Esophagus (tissue), 2 donors: ENCODE measurements around the gene AKR1E2. TPM values are rescaled to one million over a fixed set of nuclear protein-coding genes. Genes with fewer than 3 reads are reported as not detected.

Experiments used
- H3K27ac ChIP-seq, 2 donors: one replicate each; pipeline ENCODE4 v1.5.1; 2013; ENCODE audit warnings: low read depth in 2 of 2, mild to moderate bottlenecking in 2 of 2, inconsistent platforms in 1 of 2, low read length in 1 of 2, moderate library complexity in 1 of 2
- H3K27me3 ChIP-seq, 2 donors: one replicate each; pipeline ENCODE4 v1.6.1; 2013; ENCODE audit warnings: low read length in 2 of 2, control low read depth in 1 of 2, mild to moderate bottlenecking in 1 of 2; ENCODE audit not compliant: insufficient read depth in 2 of 2, control insufficient read depth in 1 of 2
- H3K36me3 ChIP-seq, 2 donors: one replicate each; pipeline ENCODE4 v1.6.1; 2013; ENCODE audit warnings: low read length in 1 of 2; ENCODE audit not compliant: control insufficient read depth in 2 of 2, insufficient read depth in 2 of 2
- H3K4me1 ChIP-seq, 2 donors: one replicate each; pipeline ENCODE4 v1.6.1; 2013; ENCODE audit warnings: low read length in 1 of 2; ENCODE audit not compliant: control insufficient read depth in 2 of 2, insufficient read depth in 2 of 2
- H3K4me3 ChIP-seq, 2 donors: one replicate each; pipeline ENCODE4 v1.5.1; 2013; ENCODE audit warnings: low read length in 2 of 2, mild to moderate bottlenecking in 2 of 2, low read depth in 1 of 2, moderate library complexity in 1 of 2
- H3K9me3 ChIP-seq, 2 donors: one replicate each; pipeline ENCODE4 v1.6.1; 2013; ENCODE audit warnings: mild to moderate bottlenecking in 2 of 2, low read depth in 1 of 2, low read length in 1 of 2, moderate library complexity in 1 of 2; ENCODE audit not compliant: control insufficient read depth in 2 of 2, insufficient read depth in 1 of 2
- WGBS, 2 donors: extraction: QIAGEN DNeasy Blood & Tissue Kit; methylation state at CpG; one replicate each; pipeline ENCODE4 v1.1.7; 2013; 5-methylcytosine and 5-hydroxymethylcytosine counted together
- polyA plus RNA-seq, 2 donors: library from polyadenylated mRNA; stranded (reverse); fragments of 200-250 nt; gene quantifications; one replicate each; pipeline ENCODE4 v1.2.3, GENCODE V29; 2013
- donor health status: healthy with polysubstance abuse.
- donor health status: Bipolar disorder and iron deficiency.

AKR1E2 gene
- polyA plus RNA-seq, result 1 to 10 TPM; 1.1 TPM

- WGBS, 2 donors, result 12 to 16% methylated on average over 84 to 87 of the region's 87 CpGs
- H3K27me3 ChIP-seq, result no peaks in the 10 kb centered on the region
- H3K4me1 ChIP-seq, result peaks cover 0 to 8% of the 10 kb centered on the region in 2 donors
- peaks cover 0 to 5% of the 10 kb centered on the region in 2 donors for H3K9me3 ChIP-seq
- H3K36me3 ChIP-seq, result no peaks in the 10 kb centered on the region
- H3K4me3 ChIP-seq, result peak within 1 kb of the TSS; percentile 58 to 66
- H3K27ac ChIP-seq, result peak within 1 kb of the TSS; percentile 90 to 95
These were observed at the start of gene AKR1E2 for GRCh38 chr10:4825868-4826791. TSS of gene AKR1E2 (plus strand) at chr10:4826207. CDS start at chr10:4826325, 118 bp downstream.

- 78 to 90% methylated on average over 2 of the region's 2 CpGs for WGBS, 2 donors
- no peaks in the 10 kb centered on the region for H3K4me1 ChIP-seq
- H3K9me3 ChIP-seq, result no peaks in the 10 kb centered on the region
- H3K27me3 ChIP-seq, result no peaks in the 10 kb centered on the region
- H3K36me3 ChIP-seq, result no peaks in the 10 kb centered on the region
- no peak overlapping the region for H3K27ac ChIP-seq
- no peak overlapping the region for H3K4me3 ChIP-seq
These were observed 49.8 kb upstream of the AKR1E2 start for GRCh38 chr10:4776234-4776638.

- Histone ChIP-seq H3K27ac (no peak overlapping the region), H3K36me3 (no peaks in the 10 kb centered on the region), H3K27me3 (no peaks in the 10 kb centered on the region), H3K9me3 (no peaks in the 10 kb centered on the region), H3K4me1 (no peaks in the 10 kb centered on the region), H3K4me3 (no peak overlapping the region)
These were observed 47.2 kb upstream of the AKR1E2 start for GRCh38 chr10:4778761-4779160.

GRCh38 chr10:4780091-4780490 is 45.9 kb upstream of the AKR1E2 start:
- Histone ChIP-seq H3K27me3 (no peaks in the 10 kb centered on the region), H3K4me3 (no peak overlapping the region), H3K4me1 (no peaks in the 10 kb centered on the region), H3K36me3 (no peaks in the 10 kb centered on the region), H3K9me3 (no peaks in the 10 kb centered on the region), H3K27ac (no peak overlapping the region)
- 58 to 70% methylated on average over 2 of the region's 2 CpGs for WGBS, 2 donors

- H3K4me1 ChIP-seq, result no peaks in the 10 kb centered on the region
- WGBS, 2 donors, result 48 to 73% methylated on average over 6 of the region's 6 CpGs
- H3K4me3 ChIP-seq, result no peak overlapping the region
- no peaks in the 10 kb centered on the region for H3K27me3 ChIP-seq
- no peaks in the 10 kb centered on the region for H3K36me3 ChIP-seq
- no peaks in the 10 kb centered on the region for H3K9me3 ChIP-seq
- no peak overlapping the region for H3K27ac ChIP-seq
These were observed 45.2 kb upstream of the AKR1E2 start for GRCh38 chr10:4780782-4781181.

- 41 to 51% methylated on average over 3 of the region's 3 CpGs for WGBS, 2 donors
- no peak overlapping the region for H3K4me3 ChIP-seq
- no peak overlapping the region for H3K27ac ChIP-seq
- no peaks in the 10 kb centered on the region for H3K27me3 ChIP-seq
- no peaks in the 10 kb centered on the region for H3K9me3 ChIP-seq
- H3K4me1 ChIP-seq, result no peaks in the 10 kb centered on the region
- no peaks in the 10 kb centered on the region for H3K36me3 ChIP-seq
These were observed 44.1 kb upstream of the AKR1E2 start for GRCh38 chr10:4781955-4782354.

- Histone ChIP-seq H3K4me3 (no peak overlapping the region), H3K27ac (no peak overlapping the region), H3K36me3 (no peaks in the 10 kb centered on the region), H3K9me3 (no peaks in the 10 kb centered on the region), H3K4me1 (no peaks in the 10 kb centered on the region), H3K27me3 (no peaks in the 10 kb centered on the region)
- 67 to 76% methylated on average over 8 of the region's 8 CpGs for WGBS, 2 donors
These were observed 41.2 kb upstream of the AKR1E2 start for GRCh38 chr10:4784667-4785333.

GRCh38 chr10:4786043-4786839 is 39.8 kb upstream of the AKR1E2 start:
- no peaks in the 10 kb centered on the region for H3K4me1 ChIP-seq
- 61 to 72% methylated on average over 12 of the region's 12 CpGs for WGBS, 2 donors
- no peaks in the 10 kb centered on the region for H3K36me3 ChIP-seq

GRCh38 chr10:4790045-4790444 is 36.0 kb upstream of the AKR1E2 start:
- Histone ChIP-seq H3K4me1 (no peaks in the 10 kb centered on the region), H3K27me3 (no peaks in the 10 kb centered on the region), H3K27ac (no peak overlapping the region), H3K4me3 (no peak overlapping the region), H3K36me3 (no peaks in the 10 kb centered on the region), H3K9me3 (no peaks in the 10 kb centered on the region)
- WGBS, 2 donors, result 79 to 91% methylated on average over 3 of the region's 3 CpGs

More at GRCh38 chr10:4786043-4786839, 39.8 kb upstream of the AKR1E2 start:
- Histone ChIP-seq H3K27me3 (no peaks in the 10 kb centered on the region), H3K9me3 (no peaks in the 10 kb centered on the region), H3K27ac (no peak overlapping the region), H3K4me3 (no peak overlapping the region)
